Stomach (tissue), 9 donors: ENCODE results near the gene ACCS. TPM values are rescaled to one million over a fixed set of nuclear protein-coding genes. Genes with fewer than 3 reads are reported as not detected.

ENCODE experiments used
- DNase-seq, 2 donors: peaks; one replicate each; pipeline versions ENCODE4 v3.0.0 to v3.0.0-alpha.2; 2013 to 2019
- H3K27ac ChIP-seq, 5 donors: fragments of 200-600 bp in 4 of 5; sonication (generic) in 4 of 5; one replicate each; pipeline ENCODE4 v1.5.1; 2013 to 2019; ENCODE audit warnings: mild to moderate bottlenecking in 1 of 5, moderate library complexity in 1 of 5
- H3K27me3 ChIP-seq, 3 donors: fragments of 200-600 bp; sonication (generic); one replicate each; pipeline ENCODE4 v1.5.1; 2017 to 2019; ENCODE audit warnings: mixed run types in 1 of 3
- H3K36me3 ChIP-seq, 4 donors: fragments of 200-600 bp; sonication (generic); 1 replicate in 3 of 4; 2 replicates in 1 of 4; pipeline ENCODE4 v1.5.1; 2016 to 2019
- H3K4me1 ChIP-seq, 4 donors: fragments of 200-600 bp; sonication (generic); one replicate each; pipeline ENCODE4 v1.5.1; 2016 to 2019
- H3K4me3 ChIP-seq, 4 donors: fragments of 200-600 bp; sonication (generic) in 3 of 4; one replicate each; pipeline ENCODE4 v1.5.1; 2016 to 2019; ENCODE audit warnings: mild to moderate bottlenecking in 1 of 4
- H3K9me3 ChIP-seq, 4 donors: fragments of 200-600 bp; sonication (generic); one replicate each; pipeline ENCODE4 v1.5.1; 2016 to 2019
- EP300 ChIP-seq: sonication (generic); formaldehyde crosslinking; IDR thresholded peaks from one replicate; pipeline ENCODE4 v1.6.1; 2017; ENCODE audit warnings: antibody characterized with exemption
- POLR2A ChIP-seq, 4 donors: fragments of 450-650 bp; IDR thresholded peaks; one replicate each; pipeline ENCODE4 v1.6.1; 2016; ENCODE audit warnings: antibody characterized with exemption in 4 of 4, control low read depth in 2 of 4, mild to moderate bottlenecking in 1 of 4, moderate library complexity in 1 of 4
- POLR2AphosphoS5 ChIP-seq, 3 donors: sonication (generic); formaldehyde crosslinking; IDR thresholded peaks; one replicate each; pipeline ENCODE4 v1.6.1; 2016; ENCODE audit warnings: antibody characterized with exemption in 3 of 3
- WGBS, 5 donors: extraction: QIAGEN DNeasy Blood & Tissue Kit in 3 of 5; methylation state at CpG; one replicate each; pipeline versions ENCODE4 v1.1.5 to v1.1.7; 2013 to 2018; 5-methylcytosine and 5-hydroxymethylcytosine counted together
- intact Hi-C: fragments of 100-400 bp; cut with DNase I; formaldehyde crosslinking; loops from one replicate; pipeline ENCODE4 v1.15.1; 2023; ENCODE audit warnings: low total_unique reads
- polyA plus RNA-seq, 3 donors: library from polyadenylated mRNA; stranded (reverse); fragments of 200-250 nt; gene quantifications; one replicate each; pipeline ENCODE4 v1.2.3, GENCODE V29; 2013
- total RNA-seq, 5 donors: library from RNA; depleted of rRNA; stranded (reverse); fragments of >200 nt; gene quantifications; one replicate each; pipeline versions ENCODE4 v1.1.0 to v1.2.3, GENCODE V29; 2014 to 2016
- TF ChIP-seq, protein P1 (sequence below), 7 experiments: fragments of 450-650 bp in 4 of 7; fragments of 200-600 bp in 3 of 7; sonication (generic) in 3 of 7; IDR thresholded peaks; one replicate each; pipeline ENCODE4 v1.5.1; 2016 to 2019; ENCODE audit warnings: antibody characterized with exemption in 7 of 7, control low read depth in 2 of 7, mild to moderate bottlenecking in 1 of 7
- donor health status: healthy with polysubstance abuse.
- donor health status: Bipolar disorder and iron deficiency.
- donor health status: healthy.

ACCS gene
- total and polyA plus RNA-seq, 8 donors: 14.7 to 71.1 (median 28.0) TPM

DNA sequence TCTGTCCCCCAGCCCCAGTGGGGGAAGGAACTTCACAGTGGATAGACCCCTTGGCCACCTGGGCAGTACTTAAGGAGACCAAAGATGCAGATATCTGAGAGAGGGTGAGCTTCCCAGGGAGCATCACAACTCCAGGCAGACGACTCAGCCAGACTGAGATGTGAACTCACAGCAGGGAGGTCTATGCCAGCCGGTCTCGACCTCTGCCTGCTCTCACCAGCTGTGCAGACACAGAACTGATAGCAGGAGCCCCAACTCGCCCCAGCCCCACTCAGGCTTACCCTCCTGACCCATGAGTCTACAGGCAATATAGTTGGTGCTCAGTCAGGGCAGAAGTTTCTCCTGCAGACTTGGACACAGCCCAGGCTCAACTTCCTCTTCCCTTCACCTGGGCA lies 47.9 kb upstream of the ACCS start:
- 10 to 17% (median 13%) methylated on average over 3 to 4 of the region's 4 CpGs for WGBS, 5 donors
- intact Hi-C loops: no loop called here
- peak in 1 of 2 donors; percentile 13 for DNase-seq

DNA sequence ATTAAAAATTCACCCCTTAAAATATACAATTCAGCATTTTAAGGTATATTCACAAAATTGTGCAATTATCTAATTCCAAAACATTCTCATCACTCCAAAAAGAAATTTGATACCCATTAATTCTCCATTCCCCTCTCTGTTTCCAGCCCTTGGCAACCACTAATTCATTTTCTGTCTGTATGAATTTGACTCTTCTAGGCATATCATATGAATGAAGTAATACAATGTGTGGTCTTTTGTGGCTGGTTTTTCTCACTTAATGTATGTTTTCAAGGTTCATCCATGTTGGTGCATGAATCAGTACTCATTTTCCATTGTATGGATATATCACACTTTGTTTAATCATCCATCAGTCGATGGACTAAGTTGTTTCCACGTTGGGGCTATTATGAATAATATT lies 47.2 kb upstream of the ACCS start:
- H3K4me1 ChIP-seq: peaks cover 0 to 25% (median 8%) of the 10 kb centered on the region in 4 donors
- H3K27ac ChIP-seq: no peak overlapping the region
- no peaks in the 10 kb centered on the region for H3K36me3 ChIP-seq
- intact Hi-C loops: no loop called here
- no peak overlapping the region for H3K4me3 ChIP-seq
- no peak for TF ChIP-seq EP300
- TF ChIP-seq POLR2A (IDR thresholded peaks at IDR 0.05): no peak
- TF ChIP-seq, protein P1, sequence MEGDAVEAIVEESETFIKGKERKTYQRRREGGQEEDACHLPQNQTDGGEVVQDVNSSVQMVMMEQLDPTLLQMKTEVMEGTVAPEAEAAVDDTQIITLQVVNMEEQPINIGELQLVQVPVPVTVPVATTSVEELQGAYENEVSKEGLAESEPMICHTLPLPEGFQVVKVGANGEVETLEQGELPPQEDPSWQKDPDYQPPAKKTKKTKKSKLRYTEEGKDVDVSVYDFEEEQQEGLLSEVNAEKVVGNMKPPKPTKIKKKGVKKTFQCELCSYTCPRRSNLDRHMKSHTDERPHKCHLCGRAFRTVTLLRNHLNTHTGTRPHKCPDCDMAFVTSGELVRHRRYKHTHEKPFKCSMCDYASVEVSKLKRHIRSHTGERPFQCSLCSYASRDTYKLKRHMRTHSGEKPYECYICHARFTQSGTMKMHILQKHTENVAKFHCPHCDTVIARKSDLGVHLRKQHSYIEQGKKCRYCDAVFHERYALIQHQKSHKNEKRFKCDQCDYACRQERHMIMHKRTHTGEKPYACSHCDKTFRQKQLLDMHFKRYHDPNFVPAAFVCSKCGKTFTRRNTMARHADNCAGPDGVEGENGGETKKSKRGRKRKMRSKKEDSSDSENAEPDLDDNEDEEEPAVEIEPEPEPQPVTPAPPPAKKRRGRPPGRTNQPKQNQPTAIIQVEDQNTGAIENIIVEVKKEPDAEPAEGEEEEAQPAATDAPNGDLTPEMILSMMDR (IDR thresholded peaks at IDR 0.05): no peak
- no peak for TF ChIP-seq POLR2AphosphoS5 (IDR thresholded peaks at IDR 0.05)
- DNase-seq: no peak
- H3K9me3 ChIP-seq: no peaks in the 10 kb centered on the region
- no peaks in the 10 kb centered on the region for H3K27me3 ChIP-seq
- WGBS, 5 donors: 49 to 78% (median 68%) methylated on average over 2 of the region's 2 CpGs

More for the DNA sequence above, 47.9 kb upstream of the ACCS start:
- Histone ChIP-seq H3K36me3 (no peaks in the 10 kb centered on the region), H3K4me1 (peaks cover 0 to 25% (median 8%) of the 10 kb centered on the region in 4 donors), H3K9me3 (no peaks in the 10 kb centered on the region), H3K4me3 (no peak overlapping the region), H3K27me3 (no peaks in the 10 kb centered on the region), H3K27ac (peak overlapping the region in 2 of 5 donors; percentile 46)
- TF ChIP-seq, protein P1 (IDR thresholded peaks at IDR 0.05): no peak
- TF ChIP-seq POLR2AphosphoS5 (IDR thresholded peaks at IDR 0.05): no peak
- no peak for TF ChIP-seq POLR2A (IDR thresholded peaks at IDR 0.05)

DNA sequence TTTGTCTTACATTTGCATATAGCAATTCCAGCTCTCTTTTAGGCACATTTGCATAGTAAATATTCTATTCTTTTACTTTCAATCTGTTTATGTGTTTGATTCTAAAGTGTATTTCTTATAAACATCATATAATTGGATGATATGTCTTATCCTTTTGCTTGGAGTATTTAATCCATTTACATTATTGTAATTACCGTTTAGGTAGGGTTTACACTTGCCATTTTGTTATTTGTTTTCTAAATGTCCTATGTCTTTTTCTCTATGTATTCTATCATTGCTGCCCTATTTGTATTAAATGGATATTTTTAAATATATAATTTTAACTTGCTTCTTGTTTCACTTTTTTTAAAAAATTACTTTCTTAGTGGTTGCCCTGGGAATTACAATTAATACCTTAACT lies 41.1 kb upstream of the ACCS start:
- WGBS, 5 donors: 90 to 99% (median 94%) methylated on average over 1 of the region's 1 CpG
- intact Hi-C loops: no loop called here
- Histone ChIP-seq H3K9me3 (peaks cover 0 to 10% (median 4%) of the 10 kb centered on the region in 4 donors), H3K4me1 (peaks cover 0 to 5% (median 0%) of the 10 kb centered on the region in 4 donors), H3K27me3 (no peaks in the 10 kb centered on the region), H3K36me3 (no peaks in the 10 kb centered on the region), H3K4me3 (no peak overlapping the region), H3K27ac (no peak overlapping the region)
- no peak for DNase-seq
- TF ChIP-seq POLR2AphosphoS5 (IDR thresholded peaks at IDR 0.05) (no peak), EP300 (no peak), POLR2A (IDR thresholded peaks at IDR 0.05) (no peak)
- TF ChIP-seq, protein P1 (IDR thresholded peaks at IDR 0.05): no peak

DNA sequence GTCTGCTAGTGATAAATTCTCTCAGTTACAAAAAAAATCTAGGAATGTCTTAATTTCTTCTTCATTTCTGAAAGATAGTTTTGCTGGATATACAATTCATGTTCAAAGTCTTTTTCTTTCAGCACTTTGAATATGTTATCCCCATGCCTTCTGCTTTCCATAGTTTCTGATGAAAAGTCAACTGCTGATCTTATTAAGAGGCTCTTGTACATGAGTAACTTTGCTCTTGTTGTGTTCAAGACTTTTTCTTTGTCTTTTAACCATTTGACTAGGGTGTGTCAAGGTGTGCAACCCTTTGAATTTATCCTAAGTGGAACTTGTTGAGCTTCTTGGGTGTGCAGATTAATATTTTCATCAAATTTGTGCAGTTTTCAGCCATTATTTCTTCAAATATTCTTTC lies 40.3 kb upstream of the ACCS start:
- no peak overlapping the region for H3K4me3 ChIP-seq
- peaks cover 0 to 10% (median 4%) of the 10 kb centered on the region in 4 donors for H3K9me3 ChIP-seq
- no peaks in the 10 kb centered on the region for H3K36me3 ChIP-seq
- H3K27me3 ChIP-seq: no peaks in the 10 kb centered on the region
- H3K27ac ChIP-seq: no peak overlapping the region
- H3K4me1 ChIP-seq: peaks cover 0 to 11% (median under 1%) of the 10 kb centered on the region in 4 donors
- DNase-seq: no peak
- TF ChIP-seq POLR2A (IDR thresholded peaks at IDR 0.05) (no peak), POLR2AphosphoS5 (IDR thresholded peaks at IDR 0.05) (no peak)
- TF ChIP-seq, protein P1 (IDR thresholded peaks at IDR 0.05): no peak
- intact Hi-C loops: no loop called here
